GM21381 (cell line): ENCODE data around the gene MARK2.

Experiments
- ATAC-seq: cut with Tn5 transposase; IDR thresholded peaks from one replicate; pipeline ENCODE4 v1.9.1; 2021; ENCODE audit warnings: mild to moderate bottlenecking, moderate library complexity; ENCODE audit not compliant: unreplicated experiment

The MARK2 gene

DNA sequence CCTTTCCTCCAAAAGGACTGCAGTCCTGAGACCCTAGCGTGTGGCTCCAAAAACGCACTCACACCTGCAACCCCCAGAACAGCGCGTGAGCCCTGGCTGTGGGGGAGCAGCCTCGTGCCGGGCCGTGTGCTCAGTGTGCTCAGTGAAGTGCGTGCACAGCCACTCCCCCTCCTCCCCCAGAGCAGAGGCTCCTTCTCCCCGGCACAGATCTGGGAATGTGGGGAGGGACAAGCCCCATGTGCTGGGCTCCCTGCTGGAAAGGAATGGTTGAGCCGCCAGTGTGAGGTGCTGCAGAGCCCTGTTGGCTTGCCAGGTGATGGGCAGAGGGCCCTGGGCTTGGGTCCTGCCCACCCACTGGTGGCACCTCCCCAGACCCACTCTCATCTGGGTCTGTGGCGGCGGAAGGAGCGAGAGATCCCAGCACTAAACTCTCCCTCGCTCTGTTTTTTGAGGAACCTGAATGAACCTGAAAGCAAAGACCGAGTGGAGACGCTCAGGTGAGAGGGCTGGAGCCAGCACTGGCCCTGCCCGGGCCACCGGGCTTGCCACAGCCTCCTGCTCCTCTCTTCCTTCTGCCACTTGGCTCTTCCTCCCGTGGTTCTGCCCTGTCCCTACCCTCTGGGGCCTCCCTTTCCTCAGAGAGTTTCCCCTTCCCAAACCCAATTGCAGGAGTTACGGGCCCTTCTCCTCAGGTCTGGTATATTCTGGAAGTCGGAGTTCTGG, 69.1 kb downstream of the MARK2 start:
- no peak for ATAC-seq

DNA sequence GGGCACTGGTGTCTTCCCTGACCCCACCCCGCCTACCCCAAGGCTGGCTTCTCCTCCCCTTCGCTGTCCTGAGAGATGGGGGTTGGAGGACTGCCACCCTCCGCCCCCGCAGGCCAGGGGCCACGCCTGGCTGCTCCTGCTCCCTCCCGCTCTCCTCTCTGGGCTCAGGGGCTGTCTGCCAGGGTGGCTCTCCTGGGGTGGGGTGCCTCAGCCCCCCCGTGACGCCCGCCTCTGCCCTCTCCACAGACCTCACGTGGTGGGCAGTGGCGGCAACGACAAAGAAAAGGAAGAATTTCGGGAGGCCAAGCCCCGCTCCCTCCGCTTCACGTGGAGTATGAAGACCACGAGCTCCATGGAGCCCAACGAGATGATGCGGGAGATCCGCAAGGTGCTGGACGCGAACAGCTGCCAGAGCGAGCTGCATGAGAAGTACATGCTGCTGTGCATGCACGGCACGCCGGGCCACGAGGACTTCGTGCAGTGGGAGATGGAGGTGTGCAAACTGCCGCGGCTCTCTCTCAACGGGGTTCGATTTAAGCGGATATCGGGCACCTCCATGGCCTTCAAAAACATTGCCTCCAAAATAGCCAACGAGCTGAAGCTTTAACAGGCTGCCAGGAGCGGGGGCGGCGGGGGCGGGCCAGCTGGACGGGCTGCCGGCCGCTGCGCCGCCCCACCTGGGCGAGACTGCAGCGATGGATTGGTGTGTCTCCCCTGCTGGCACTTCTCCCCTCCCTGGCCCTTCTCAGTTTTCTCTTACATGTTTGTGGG, 69.9 kb downstream of the MARK2 start:
- ATAC-seq: no peak

DNA sequence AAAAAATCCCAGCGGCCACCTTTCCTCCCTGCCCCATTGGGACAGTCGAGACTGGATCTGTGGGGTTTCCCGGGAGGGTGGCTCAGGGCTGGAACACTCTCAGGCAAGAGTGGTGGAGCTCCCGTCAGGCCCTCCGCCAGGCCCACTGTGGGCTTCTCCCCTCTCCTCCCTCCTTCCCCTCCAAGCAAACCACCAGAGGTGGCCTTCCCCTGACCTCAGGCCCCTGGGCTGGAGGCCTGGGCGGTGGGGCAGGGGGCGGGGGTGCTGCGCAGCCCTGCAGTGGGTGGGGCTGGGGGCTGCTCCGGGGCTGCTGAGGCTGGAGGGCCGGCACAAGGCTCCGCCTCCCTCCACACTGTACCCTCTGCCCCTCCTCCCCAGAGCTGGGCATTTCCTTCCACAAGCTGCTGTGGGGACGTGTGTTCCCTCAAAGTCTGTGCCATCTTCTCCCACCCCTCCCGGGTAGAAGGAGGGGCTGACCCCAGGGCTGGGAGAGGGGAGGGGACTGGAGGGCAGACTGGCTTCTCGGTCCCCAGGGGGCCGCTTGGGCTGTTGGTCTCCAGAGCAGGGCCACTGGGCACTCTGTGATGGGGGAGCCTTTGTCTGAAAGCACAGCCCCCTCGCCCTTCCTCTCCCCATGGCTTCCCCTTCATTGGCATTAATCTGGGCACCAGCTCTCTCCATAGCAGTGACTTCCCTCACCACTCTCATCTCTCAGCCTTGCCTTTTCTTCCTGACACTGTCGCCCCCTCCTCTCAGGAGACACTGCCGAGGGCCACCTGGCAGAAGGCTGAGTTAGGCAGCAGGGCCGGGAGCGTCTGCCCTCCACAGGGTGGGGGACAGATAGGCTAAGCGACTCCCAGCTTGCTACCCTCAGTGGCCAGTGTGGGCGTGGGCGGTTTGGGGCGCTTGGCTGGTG, 70.9 kb downstream of the MARK2 start:
- ATAC-seq: no peak

DNA sequence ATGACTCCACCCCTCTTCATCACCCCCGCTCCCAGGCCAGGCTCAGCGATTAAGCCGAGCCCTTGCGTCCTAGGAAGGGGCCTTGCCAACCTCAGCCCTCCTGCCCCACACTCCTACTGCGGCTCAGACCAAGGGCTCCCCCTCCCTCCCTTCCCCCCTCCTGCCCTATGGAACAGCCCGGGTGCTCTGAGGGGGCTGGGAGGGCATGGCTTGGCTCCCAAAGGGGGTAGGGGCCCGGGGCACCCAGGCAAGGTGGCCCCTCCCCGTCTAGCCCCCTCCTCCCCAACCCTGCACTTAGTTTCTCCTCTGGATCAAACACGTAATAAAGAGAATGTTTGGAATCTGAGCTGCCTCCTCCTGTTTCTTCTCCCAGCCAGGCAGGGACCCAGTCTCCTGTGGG, 71.8 kb downstream of the MARK2 start:
- no peak for ATAC-seq

DNA sequence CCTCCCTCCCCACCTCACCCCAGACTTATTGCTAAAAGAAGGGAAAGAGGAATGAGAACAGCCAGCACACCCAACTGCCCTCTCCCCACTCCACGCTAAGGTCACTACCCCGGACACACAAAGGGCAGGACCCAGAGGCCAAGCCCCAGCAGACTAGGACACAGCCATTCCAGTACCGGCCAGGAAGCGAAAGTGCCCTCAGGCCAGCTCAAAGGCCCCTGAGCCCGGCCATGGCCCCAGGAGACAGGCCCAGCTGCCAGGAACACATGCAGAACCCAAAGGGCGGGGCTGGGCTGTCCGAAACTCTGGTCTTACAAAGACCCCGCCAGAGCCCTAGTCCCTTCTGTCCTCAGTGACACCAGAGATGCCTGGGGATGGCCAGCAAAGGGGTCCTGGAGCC, 72.5 kb downstream of the MARK2 start:
- no peak for ATAC-seq

DNA sequence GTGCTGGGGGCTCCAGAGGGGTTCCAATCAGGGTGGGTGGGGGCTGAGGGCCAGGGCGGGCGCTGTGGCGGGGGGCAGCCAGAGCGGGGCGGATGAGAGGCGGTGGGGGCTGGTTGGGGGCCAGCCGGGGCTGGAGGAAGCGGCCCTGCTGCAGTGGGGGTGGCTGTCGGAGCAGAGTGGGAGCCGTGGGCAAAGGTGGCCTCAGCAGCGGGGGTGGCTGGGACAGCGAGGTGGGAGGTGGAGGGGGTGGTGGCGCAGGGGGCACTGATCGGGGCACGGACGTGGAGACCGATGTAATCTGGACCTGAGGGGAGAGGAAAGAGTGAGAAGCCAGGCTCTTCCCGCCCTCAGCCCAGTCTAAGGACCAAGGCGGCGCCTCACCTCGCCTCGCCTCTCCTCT, 73.0 kb downstream of the MARK2 start:
- no peak for ATAC-seq

DNA sequence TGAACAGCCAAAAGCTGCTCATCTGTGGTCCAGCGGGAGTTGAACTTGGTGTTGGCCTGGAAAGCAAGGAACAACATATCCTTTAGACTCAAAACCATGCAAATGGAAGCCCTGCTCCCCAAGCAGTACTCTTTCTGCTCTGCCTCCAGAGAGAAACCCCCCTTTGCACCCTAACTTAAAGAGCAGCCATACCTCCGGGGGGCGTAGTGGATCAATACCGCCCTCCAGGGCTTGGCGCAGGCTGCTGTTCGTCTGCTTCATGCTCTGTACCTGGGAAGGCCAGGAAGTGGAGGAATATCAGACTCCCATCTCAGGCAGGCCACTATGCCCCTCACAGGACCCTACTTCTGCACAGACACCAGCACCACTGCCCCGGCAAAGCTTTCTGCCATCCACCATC, 73.8 kb downstream of the MARK2 start:
- no peak for ATAC-seq

DNA sequence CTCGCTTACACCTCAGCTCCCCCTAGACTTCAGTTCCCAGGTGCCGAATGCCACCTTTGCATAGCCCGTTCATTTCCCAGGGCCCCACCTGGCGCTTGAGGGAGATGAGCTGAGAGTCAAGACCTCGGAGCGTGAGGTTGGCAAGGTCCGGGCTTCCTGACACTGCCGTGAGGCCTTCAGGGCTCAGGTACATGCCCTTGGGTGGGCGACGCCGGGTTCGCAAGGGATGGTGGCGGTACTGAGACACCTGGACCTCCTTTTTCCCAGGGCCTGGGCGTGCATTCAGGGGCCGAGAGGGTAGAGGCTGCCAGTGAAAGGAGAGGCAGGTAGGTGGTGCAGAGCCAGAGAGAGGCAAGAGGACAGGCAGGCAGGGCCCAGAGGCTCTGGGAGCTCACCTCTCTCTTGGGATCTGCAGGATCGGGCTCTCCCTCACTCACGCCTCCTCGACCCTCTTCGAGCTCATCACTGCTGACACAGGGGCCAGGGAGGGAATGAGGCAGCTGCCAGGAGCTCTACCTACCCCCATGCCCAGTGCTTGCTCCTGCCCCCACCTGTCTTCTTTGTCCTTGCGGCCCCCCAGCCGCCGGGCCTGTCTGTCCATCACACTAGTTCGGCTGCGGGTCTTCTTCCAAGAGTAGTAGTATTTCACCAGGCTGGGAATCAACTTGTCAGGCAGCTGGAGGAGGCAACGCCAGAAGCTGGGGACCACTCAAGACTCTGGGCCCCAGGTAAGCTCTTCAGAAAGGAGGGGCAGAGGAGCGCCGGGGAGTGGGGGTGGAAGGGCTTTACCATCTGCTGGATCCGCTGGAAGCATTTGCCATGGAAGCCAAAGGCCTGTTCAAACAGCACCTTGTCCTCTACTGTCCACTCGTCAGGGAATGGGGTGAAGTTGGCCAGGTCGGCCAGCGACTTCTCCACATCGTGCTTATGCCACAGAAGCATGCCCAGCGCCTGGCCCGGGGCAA, 75.2 kb downstream of the MARK2 start:
- ATAC-seq: no peak

DNA sequence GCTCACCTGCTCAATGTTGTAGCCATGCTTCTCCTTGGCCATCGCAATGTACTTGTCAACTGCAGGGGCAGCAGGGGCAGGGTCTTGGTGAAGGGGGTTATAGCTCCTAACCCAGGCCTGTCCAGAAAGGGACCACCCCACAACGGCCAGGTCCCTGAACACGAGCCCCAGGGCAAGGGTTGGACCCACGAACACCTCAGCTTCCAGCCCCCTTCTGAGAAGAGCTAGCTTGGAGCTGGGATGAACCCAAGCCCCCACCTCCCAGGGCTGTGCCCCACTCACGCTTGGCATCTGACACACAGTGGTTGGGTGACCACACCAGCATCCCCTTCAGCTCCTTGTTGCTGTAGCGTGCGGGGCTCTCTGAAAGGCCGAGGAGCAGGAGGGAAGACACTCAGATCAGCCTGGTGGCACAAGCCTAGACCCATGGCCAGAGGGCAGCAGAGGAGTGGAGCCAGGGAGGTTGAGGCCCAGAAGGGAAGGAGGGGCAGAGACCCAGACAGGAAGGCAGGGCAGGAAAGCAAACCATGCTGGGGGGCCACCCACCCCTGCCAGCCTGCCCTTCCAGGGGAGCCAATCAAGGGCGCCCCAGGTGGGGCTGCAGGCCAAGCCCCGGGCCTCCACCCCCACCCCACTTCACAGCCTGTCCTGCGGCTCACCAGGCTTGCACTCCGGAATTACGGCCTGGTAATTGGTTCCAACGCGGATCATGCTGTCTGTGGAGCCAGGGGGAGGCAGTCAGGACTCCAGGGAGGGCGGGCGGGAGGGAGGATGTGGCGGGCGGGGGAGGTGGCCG, 76.2 kb downstream of the MARK2 start:
- no peak for ATAC-seq

DNA sequence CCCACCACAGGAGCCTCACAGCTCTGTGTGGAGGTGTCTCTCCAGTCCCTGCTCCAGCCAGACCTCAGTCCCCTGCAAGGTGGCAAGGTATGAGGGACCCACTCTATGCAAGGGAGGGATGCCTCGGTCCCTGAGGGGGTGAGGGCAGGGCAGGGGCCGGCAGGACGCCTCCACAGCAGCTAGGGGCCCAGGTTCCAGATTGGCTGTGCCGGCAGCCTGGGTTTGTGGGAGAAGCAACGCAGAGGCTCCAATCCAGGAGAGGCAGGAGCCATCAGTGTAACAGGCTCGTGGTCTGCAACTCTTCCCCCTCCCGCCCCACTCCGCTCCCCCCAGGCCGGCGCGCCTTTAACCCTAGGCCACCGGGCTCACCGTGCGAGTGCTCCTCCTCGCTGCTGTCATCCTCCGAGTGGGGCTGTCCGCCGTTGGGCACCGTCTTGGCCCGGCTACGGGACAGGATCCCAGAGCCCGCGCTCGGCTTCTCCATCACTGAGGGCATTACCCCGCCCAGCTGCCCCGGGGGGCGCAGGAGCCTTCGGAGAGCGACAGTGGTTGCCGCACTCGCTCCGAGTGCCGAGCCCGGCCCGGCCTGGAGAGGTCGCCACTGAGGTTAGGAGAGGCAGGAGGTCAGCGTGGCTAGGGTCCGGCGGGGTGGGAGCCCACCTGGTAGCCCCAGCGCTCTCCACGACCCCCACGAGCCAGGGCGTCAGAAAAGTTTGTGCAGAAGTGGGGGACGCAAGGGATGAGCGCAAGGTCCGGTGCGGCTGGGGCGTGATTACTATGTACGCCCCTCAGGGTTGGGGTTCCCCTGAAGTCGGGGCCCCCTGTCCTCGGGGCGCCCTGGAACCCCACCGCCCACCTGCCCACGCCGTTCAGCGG, 77.3 kb downstream of the MARK2 start:
- no peak for ATAC-seq

DNA sequence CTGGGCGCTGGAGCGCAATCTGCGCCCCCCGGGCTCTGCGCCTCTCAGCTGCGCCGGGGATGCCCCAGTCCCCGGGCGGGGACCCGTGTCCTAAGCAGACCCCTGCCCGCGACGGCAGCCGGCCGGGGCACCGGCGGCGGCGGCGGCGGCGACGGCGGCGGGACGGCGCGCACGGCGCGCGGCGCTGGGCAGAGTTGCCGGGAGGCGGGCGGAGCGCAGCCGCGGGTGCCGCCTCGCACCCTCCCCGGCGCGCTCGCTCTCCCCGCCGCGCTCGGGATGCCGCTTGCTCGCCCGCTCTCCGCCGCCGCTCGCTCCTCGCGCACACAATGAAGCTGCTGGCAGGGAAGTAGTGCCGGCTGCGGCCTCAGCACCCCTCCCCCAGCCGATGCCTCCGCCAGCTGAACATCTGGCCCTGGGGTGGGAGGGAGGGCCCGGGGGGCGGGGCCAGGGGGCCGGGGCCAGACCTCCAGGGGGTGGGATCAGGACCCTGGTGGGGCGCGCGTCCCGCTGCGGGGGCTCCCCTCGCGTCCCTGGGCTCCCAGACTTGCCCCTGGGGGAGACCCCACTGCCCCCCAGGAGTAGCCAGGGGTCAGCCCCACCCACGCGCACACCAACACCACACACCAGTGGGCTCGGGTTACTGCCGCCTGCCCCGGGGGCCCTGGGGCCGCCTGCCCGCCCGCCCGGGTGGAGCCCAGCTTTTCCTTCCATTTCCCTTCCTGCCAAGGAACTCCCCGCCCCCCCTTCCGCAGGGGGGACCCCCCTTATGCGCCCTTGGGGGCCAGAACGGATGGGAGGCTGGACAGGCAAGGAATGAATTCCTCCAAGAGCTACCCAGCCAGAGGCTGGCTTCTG, 78.2 kb downstream of the MARK2 start, which contains the start of gene RCOR2:
RCOR2 (minus strand) TSS at position 328 of the 855 bp plus-strand sequence. CDS start 708 bp downstream, outside the sequence.
- ATAC-seq: no peak

DNA sequence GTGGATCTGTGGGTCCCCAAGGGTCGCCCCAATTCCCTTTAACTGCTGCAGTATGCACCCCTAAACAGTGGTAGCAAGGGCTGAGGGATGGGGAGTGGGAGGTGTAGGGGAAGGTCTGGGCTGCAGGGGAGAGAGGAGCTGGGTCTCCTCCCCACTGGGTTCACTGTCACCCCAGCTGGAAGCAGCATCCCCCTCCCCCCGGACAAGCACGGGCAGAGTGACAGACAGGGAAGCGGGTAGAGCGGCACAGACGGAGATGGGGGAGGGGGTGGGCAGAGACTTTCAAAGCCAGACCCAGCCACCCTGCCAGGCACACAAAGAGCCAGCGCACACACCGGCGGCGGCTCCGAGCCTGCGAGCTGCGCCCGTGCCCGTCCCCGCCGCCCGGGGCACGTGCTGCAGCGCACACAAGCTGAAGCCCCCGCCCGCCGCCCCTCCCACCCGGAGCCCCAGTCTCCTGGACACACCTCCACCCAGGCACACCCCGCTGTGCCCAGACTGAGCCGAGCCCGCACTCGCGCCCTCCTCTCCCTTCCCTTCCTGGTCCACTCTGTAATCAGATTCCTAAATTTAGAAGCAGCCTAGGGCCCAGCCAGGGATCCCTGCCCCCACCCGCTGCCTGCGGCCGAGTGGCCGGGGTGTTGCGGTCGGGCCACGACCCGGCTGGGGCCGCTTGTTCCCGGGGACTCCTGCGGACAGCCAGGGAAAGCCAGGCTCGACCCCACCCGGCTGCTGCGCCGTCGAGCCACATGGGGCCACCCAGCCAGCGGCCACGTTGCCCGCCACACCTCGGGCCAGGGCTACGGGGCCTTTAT, 79.0 kb downstream of the MARK2 start:
- no peak for ATAC-seq

DNA sequence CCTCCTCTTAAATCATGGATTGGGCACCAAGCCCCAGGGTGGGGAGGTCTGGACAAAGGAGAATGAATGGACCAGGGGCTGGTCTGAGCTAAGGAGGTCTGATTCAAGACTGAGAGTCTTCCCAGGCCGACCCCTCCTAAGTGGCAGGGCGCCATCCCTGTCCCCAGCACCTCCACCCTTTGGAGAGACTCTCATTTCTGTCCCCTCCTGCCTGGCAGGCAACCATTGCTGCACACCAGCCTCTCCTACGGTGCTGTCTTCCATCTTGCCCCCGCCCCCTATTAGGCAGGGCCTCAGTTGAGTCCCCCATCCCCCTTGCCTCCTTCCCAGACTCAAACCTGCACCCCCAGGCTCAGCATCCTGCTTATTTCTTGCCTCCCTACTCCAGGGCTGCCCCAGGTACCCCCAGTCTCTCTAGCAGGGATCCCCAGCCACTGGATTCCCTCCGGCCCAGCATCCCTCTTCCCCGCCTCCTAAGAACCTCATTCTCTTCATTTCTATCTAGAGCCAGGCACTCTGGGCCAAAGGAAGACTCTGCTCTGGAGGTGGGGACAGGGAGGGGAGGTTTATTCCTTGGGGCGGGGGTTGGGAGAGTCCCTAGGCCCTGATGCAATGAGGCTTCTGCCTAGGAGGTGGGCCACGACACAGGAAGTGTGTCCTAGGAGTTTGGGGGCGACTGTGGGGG, 79.7 kb downstream of the MARK2 start:
- no peak for ATAC-seq

DNA sequence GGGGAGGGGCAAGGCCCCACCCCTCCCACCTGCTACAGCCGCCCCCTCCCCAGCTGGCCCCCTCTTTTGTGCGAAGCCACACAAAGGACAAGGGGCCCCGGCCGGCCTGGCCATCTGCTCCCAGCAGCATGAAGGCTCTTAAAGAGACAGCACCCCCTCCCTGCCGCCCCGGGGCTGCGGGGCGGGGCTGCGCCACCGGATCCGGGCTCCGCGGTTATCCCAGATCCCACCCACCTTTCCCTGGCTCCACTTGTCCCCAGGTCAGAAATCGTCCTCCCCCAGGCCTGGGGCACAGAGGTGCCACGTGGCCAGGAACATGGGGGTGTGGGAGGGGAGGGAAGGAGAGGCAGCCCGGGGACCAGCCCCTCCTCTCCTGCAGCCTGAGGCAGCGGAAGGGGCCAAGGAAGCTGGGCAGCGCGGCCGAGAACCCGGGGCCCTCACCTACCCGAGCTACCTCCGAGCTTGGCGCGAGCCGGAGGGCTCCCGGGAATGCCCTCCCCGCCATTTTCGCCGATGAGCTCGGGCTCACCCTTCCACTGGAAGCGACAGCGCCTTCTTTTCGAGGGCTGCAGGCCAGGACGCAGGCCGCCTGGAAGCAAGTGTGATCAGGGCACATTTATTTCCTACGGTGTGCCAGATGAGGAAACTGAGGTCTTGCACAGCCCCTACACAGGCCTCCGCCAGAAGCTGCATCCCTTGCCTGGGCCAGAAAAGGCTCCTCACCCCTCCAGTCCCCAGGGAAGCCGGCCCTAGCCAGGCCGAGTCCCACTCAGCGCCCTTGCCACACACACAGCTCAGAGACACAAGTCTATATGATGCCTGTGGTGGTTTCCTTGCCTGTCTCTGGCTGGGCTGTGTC, 80.6 kb downstream of the MARK2 start:
- no peak for ATAC-seq
